G401 (cell line): Measurements from ENCODE around the gene RPS14. TPM values are rescaled to one million over a fixed set of nuclear protein-coding genes. Genes with fewer than 3 reads are reported as not detected.

Source experiments
- DNase-seq: peaks from one replicate; pipeline ENCODE4 v3.0.0-alpha.2; 2015; ENCODE audit warnings: low spot score
- in situ Hi-C: cut with HindIII; loops from 2 replicates; pipeline ENCODE4 v1.10.0; 2016; ENCODE audit warnings: low sequenced_read_pairs, mixed read lengths
- total RNA-seq: library from RNA; depleted of rRNA; stranded (reverse); fragments of >200 nt; shearing (Covaris generic); gene quantifications from 2 replicates; pipeline ENCODE4 v1.2.3, GENCODE V29; 2014

Gene RPS14
- total RNA-seq, 1 experiment from 2014 or later: 3,973 TPM

DNA sequence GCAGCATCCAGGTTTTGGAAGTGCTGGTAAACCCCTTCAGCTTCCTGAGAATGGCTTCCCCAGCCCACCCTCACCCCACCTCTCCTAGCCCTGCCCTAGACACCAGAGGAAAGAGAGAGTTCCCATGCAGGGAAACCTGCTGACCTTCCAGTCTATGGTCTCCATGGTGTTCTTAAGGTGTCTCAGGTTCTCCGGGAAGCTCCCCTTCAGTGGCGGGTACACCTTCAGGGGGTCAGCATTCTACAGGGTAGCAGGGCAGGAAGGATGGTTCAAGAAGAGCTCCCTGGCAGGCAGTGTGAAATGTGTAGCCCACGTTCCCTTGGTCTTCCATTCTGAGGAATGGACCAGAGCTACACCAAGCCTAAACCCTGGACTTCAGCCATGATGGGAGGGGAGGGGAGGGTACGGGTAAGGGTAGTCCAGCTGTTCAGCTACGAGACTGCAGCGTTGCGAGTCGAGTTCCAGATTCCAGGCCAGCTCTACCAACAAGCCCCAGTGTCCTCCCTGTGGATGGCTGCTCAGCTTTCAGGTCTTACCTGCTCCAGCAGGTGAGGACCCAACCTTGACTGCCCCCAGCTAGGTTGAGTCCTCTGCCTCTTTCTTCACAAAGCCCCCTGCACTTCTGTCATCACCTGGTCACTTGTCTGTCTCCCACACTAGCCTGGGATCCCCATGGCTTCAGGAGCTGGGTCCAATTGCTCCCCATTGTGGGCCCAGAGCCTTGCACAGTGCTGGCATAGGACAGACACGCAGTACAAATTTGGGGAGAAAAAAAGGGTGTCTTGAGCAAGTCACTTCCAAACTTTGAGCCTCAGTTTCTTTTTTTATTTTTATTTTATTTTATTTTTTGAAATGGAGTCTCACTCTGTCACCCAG, 44.4 kb downstream of the RPS14 start:
- no peak for DNase-seq
- in situ Hi-C loops: loop anchor here (5.0 kb wide), 1 partner anchor 43 kb away; no protein-coding TSS in a partner anchor

DNA sequence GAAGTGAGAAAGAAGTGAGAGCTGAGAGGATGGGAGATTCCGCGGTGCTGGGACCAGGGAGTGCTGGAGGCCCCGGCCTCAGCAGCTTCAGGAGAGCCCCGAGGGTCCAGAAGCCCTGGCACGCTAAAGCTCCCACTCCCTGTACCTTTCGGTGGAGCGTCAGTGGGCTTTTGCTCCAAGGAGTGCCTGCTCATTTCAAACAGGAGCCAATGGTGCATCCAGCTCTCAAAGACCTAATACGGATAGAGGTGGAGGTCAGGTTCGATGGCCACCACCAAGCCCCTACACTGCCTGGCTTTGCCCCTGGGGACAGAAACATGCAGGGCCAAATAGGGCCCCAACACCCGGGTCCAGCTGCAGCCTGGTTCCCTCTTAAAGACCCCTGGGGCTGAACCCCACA, 45.0 kb downstream of the RPS14 start:
- no peak for DNase-seq
- in situ Hi-C loops: loop anchor here (5.0 kb wide), 1 partner anchor 42 kb away; no protein-coding TSS in a partner anchor

DNA sequence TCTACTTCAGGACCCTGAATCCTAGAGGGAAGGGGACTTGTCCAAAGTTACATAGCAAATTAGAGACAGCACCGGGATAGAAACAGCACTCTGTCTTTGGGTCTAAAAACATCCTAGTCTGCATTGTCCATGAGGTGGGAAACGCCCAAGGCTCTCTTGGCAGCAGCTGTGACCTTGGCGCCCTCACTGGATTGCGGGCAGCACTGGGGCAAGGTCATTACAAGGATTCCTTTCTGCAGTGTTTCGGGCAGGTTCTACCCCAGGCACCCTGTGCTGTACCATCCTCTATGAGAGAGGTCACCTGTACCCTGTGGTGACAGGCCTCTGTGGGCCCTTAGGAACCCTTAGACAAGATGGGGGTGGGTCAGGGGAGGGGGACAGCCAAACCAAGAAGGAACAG, 45.4 kb downstream of the RPS14 start:
- DNase-seq: no peak
- in situ Hi-C loops: loop anchor here (5.0 kb wide), 1 partner anchor 42 kb away; no protein-coding TSS in a partner anchor

DNA sequence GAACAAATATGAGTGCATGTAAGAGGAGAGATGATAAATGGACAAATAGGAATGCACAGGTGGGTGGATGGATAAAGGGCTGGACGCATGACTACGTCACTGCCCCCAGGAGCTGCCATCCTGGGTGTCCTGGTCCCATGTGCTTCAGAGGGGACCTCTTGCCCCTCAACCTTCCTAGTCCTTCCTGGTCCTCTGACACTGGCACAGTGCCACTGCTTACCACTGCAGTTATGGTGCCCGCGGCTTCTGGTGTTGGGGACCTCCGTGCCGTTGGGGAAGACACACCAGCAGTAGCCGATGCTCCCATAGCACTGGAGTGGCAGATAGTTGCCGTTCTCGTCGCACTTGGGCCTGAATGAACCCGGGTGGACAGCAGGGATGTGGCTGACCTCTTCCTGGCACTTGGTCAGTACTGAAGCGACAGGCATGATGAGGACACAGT, 46.6 kb downstream of the RPS14 start:
- in situ Hi-C loops: loop anchor here (5.0 kb wide), 1 partner anchor 41 kb away; no protein-coding TSS in a partner anchor

DNA sequence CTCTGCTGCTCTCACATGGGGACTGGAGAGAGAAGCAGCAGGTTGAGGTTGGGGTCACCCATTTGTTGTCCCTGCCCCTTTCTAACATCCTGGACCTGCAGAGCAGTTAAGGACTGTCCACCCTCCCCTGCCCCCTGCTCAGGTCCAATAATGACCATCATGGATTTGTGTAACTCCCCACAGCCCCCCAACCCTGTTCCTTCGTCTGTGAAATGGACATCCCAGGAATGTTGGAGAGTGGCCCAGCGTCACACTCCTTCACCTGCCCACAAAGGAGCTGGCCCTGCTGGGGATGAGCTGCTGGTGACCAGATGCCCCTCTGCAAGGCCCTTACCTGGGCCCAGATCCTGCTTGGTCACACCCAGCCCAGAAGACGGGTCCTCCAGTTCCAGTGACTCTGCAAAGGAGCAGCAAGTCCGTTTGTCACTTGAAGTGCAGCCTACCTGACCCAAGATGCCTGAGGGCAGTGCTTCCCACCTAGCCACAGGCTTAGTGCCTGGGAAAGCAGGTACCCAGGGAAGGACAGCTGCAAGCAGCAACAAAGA, 47.2 kb downstream of the RPS14 start:
- in situ Hi-C loops: loop anchor here (5.0 kb wide), 1 partner anchor 40 kb away; no protein-coding TSS in a partner anchor
- DNase-seq: no peak

More for the DNA sequence above, 46.6 kb downstream of the RPS14 start:
- DNase-seq: no peak

DNA sequence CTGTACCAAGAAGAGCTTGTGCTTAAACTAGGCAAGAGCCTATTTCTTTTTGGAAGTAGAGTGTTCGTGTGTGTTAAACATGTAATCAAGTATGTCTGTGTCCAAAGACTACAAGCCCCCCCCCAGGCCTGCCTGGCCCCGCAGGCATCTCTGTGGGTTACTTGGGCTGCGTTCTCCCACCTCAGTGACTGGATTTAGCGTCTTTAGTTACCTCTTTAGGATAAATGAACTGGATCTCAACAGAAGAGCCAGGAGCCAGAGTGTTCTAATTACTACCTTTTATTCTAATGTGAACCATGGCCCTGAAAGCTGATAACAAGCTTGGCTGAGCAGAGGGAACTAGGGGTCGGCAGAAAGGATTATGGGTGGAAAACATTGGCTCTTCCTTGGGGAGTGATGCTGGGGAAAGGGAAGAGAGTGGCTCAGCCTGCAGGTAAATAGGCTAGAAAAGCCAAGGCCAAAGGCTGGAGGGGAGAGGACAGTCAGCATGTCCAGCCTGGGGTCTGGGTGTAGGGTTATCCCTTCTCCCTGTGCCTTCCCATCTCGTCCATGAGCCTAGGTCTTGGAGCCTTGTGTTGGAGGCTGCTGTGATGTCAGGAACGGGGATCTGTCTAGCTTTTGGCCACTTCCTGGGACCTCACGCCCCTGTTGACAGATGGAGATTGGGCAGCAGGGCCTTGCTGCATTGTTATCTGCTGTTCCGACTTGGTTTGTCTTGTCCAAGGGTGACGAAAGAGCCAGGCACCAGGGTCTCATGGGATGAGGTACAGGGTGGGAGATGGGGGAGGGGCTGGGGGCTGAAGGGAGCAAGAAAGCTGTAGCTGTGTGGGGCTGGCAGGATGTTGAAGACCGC, 47.9 kb downstream of the RPS14 start:
- in situ Hi-C loops: loop anchor here (5.0 kb wide), 1 partner anchor 39 kb away; no protein-coding TSS in a partner anchor
- no peak for DNase-seq

DNA sequence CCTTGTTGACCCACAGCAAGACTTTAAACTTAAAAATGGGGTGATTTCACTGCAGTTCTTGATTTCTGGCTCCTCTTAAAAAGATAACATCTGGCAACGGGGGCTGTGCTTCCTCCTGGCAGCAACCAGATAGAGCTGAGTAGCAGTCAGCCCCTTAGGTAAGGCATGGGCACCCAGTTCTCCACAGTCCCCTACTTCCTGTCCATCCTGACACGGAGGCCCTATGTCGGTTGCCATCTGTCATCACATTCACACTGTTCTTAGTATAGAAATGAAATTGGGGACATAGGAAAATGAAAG, 48.5 kb downstream of the RPS14 start:
- in situ Hi-C loops: loop anchor here (5.0 kb wide), 1 partner anchor 39 kb away; no protein-coding TSS in a partner anchor
- DNase-seq: peak; percentile 32

DNA sequence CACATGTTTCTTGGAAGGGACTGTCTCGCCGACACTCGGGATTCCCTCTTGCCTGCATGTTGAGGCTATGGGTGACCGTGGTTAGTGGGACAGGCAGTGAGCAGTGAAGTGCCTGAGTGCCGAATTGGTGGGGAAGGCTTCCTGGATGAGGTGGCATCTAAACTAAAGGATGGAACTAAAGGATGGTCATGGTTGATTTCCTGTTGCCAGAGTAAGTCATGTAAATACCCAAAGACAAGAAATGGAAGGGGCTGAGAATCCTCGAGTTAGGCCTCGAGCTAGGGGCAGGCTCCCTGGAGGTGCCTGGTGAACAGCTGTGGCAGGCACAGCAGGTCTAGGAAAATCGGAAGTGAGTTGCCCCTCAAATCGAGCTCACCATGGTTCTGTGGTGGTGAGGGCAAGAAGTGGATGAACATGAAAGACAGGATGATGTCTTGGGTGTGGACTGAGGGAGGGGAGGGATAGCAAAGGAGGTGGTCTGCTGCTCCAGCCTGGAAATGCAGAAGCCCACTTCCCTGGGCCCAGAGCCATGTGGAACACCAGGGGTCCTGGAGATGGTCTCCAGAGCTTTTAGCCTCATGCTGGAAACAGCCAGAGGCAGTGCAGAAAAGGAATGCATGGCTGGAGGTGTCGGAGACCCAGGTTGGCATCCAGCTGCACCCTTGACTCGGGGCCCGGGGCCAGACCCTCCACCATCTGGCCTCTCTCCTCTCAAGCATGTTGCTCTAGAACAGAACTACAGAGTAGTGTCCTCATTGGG, 49.0 kb downstream of the RPS14 start:
- no peak for DNase-seq
- in situ Hi-C loops: loop anchor here (5.0 kb wide), 1 partner anchor 38 kb away; no protein-coding TSS in a partner anchor

DNA sequence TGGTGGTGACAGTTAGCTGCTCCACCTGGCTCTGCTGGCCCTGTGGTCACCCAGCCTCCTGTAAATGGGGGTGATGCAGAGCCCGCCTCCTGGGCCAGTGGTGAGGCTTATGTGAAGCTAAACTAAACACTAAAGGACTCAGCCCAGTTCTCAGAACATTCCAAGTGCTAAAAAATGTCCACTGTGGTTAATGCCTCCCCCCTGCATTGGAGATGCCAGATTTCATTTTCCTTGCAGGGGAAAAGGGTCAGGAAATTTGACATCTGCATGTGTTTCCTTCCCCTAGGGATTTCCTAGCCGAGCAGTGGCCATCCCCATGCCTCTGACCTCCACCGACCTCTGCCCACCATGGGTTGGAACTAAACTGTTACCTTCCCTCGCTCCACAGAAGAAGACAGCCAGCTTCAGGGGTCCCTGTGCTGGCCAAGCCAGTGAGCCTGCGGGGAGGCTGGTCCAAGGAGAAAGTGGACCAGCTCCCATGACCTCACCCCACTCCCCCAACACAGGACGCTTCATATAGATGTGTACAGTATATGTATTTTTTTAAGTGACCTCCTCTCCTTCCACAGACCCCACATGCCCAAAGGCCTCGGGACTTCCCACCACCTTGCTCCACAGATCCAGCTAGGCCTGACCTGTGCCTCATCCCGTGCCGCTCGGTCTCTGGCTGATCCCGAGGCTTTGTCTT, 49.9 kb downstream of the RPS14 start:
- no peak for DNase-seq
- in situ Hi-C loops: loop anchor here (5.0 kb wide), 1 partner anchor 37 kb away; no protein-coding TSS in a partner anchor

DNA sequence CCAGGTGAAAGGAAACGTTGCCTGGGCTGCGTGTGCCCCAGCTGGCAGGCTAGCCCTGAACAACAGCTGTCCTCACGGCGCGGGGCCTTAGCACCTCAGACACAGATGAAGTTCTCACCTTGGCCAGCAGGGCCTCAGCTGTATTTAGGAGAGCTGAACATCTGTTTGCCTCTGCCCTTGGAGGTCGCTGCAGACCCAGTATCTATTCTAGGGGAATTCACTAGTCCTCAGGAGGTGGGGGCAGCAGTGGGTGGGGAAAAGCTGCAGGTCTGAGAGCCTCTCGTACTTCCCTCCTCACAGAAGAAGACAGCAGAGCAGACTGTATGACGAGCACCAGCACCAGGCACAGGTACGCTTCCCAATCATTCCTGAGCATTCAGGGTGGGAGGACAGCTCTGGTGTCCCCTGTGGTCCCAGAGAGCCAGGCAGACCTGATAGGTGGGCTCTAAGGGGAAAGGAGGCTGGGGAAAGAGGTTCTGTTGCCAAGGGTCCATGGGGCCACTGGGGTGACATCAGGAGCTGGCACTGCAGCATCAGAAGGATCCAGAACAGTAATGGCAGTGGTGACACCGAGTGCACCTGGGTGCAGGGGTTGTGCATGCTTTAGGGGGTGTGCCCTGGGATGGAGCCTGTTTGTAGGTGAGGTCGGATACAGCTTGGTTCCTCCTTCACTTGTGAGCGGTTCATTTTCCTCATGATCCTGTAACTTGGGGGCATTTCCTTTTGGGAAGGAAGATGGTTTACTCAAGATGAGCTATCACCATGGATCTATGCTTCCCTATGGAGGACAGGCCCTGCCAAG, 50.6 kb downstream of the RPS14 start:
- in situ Hi-C loops: no loop called here
- DNase-seq: no peak

DNA sequence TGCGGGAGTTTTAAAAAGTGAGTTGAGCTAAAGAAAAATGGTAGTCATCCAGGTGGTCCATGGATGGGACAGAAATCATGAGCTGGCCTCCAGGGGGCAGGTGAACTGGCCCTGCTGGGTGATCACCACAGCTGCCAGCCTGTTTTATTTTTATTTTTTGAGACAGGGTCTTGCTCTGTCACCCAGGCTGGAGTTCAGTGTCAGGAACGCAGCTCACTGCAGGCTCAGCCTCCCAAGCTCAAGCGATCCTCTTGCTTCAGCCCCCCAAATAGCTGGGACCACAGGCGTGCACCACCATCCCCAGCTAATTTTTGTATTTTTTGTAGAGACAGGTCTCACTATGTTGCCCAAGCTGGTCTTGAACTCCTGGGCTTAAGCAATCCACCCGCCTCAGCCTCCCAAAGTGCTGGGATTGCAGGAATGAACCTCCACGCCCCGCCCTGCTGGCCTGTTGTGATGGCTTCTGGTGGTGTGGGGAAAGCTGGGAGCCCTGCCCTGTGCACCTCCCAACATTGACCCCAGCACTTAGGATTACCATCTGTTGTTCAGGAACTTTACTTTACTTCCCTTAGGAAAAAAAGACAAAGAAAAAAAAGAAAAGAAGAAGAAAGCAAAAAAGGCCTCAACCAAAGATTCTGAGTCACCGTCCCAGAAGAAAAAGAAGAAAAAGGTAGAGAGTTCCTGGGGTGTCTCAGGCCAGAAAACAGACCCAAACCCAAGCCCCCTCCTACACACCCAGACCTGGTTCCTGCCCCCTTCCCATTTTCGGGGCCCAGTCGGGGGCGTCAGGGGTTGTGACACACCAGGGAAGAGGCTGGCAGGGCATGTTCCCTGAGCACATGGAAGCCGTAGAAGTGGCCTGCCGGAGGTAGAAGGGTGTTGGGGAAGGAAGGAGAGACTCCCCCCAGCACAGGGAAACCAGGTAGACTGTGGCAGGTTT, 51.5 kb downstream of the RPS14 start:
- in situ Hi-C loops: no loop called here
- DNase-seq: no peak

DNA sequence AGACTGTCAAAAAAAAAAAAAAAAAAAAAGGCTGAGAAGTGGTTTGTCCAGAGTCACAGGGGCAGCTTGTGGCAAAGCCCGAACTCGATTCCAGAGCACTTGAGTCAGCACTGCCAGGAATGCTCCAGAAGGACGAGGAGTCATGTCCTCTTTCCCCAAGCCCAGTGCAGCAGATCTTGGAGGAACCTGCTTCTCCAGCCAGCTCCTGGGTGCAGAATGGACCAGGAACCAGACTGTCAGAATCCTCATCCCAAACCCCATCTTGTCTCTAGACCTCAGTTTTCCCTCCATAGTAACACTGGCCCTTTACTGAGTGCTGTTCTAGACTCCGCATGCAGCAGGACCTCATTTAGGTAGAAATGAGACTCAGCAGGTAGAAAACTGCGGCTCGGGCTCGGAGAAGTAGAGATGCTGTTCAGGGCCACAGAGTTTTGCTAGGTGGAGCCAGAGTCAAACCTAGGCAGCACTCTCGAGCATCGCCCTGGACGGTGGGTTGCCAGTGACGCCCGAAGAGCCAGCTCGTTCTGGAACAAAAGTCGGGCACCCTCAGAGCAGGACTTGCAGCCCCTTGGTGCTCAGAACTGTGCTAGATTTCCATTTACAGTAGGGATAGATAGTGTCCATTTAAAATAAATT, 52.3 kb downstream of the RPS14 start:
- DNase-seq: no peak

DNA sequence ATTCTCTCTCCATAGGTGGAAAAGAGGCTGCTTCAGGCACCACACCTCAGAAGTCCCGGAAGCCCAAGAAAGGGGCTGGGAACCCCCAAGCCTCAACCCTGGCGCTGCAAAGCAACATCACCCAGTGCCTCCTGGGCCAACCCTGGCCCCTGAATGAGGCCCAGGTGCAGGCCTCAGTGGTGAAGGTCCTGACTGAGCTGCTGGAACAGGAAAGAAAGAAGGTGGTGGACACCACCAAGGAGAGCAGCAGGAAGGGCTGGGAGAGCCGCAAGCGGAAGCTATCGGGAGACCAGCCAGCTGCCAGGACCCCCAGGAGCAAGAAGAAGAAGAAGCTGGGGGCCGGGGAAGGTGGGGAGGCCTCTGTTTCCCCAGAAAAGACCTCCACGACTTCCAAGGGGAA, 53.3 kb downstream of the RPS14 start:
- in situ Hi-C loops: no loop called here
- no peak for DNase-seq

More for the DNA sequence above, 52.3 kb downstream of the RPS14 start:
- in situ Hi-C loops: no loop called here

DNA sequence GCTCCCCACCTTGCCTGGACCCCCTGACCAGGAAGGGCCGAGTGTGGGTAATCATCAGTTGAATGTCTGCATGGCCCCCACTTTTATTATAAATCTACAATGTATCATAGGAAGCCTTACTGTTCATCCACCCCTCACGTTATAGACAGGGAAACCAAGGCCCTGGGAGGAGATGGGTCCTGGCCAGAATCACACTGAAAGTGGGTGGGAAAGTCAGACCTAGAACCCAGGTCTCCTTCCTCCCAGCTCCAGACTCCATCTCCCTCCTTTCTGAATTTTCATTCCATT, 53.9 kb downstream of the RPS14 start:
- in situ Hi-C loops: no loop called here
- DNase-seq: no peak

DNA sequence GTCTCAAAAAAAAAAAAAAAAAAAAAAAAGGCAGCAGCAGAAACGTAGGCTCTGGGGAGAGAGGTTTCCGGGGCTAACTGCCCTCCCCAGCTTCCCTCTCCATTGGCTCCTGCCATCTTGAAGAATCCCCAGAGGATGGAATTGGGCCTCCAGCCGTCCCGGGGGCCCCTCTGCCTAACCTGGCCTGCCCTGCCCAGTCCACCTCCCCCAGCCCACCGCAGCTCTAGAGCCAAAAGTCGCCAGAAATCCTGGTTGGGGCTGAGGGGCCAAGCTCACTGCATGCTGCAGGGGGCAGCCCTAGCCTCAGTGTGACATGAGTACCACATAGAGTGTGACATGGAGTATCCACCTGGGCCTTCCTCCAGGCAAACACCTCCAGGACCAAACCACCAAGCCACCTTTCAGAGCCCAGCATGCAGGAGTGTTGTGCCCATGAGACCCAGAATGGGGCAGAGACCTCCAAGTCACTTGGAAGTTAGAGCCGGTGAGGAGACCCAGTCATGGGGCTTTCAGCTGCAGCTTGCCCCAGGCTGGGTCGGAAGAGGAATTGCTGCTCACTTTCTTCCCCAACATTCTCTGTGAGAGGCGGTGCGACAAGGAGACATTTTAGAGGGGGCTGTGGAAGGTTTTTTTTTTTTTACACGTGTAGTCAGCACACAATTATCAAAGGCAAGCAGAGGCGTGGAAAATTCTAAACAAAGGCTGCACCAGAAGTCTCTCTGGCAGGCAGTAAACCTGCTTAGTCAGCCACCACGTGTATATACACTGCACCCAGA, 54.4 kb downstream of the RPS14 start:
- in situ Hi-C loops: no loop called here
- no peak for DNase-seq
